Trophoblast cell (in vitro differentiated cells and primary cell): ENCODE results near the gene SMG9.

Experiments used
- DNase-seq, 2 donors: peaks; one replicate each; pipeline ENCODE4 v3.0.0-alpha.2; 2016
- H2AFZ ChIP-seq: 2 replicates; pipeline ENCODE4 v1.6.1; 2013; ENCODE audit warnings: low read length, moderate library complexity, mild to moderate bottlenecking; ENCODE audit not compliant: insufficient read depth, poor library complexity
- H2AK5ac ChIP-seq: 2 replicates; pipeline ENCODE4 v1.6.1; 2013; ENCODE audit warnings: mild to moderate bottlenecking, low read length
- H2BK120ac ChIP-seq: 2 replicates; pipeline ENCODE4 v1.6.1; 2013; ENCODE audit warnings: low read length, mild to moderate bottlenecking, moderate library complexity; ENCODE audit not compliant: insufficient read depth, poor library complexity
- H2BK12ac ChIP-seq: 2 replicates; pipeline ENCODE4 v1.6.1; 2013; ENCODE audit warnings: mild to moderate bottlenecking, low read length, moderate library complexity
- H2BK5ac ChIP-seq: 2 replicates; pipeline ENCODE4 v1.6.1; 2013; ENCODE audit warnings: low read length, low read depth, moderate library complexity, mild to moderate bottlenecking; ENCODE audit not compliant: poor library complexity
- H3K14ac ChIP-seq: 2 replicates; pipeline ENCODE4 v1.6.1; 2013; ENCODE audit warnings: mild to moderate bottlenecking, low read length
- H3K18ac ChIP-seq: 2 replicates; pipeline ENCODE4 v1.6.1; 2013; ENCODE audit warnings: mild to moderate bottlenecking, low read length
- H3K23ac ChIP-seq: 2 replicates; pipeline ENCODE4 v1.6.1; 2013; ENCODE audit warnings: low read length
- H3K27ac ChIP-seq: 2 replicates; pipeline ENCODE4 v1.5.1; 2013; ENCODE audit warnings: low read depth, mild to moderate bottlenecking, inconsistent platforms, low read length, moderate library complexity
- H3K27me3 ChIP-seq: 2 replicates; pipeline ENCODE4 v1.6.1; 2013; ENCODE audit warnings: inconsistent platforms, mild to moderate bottlenecking, low read length, moderate library complexity; ENCODE audit not compliant: insufficient read depth
- H3K36me3 ChIP-seq, 2 experiments: 1 replicate in 1 of 2; 2 replicates in 1 of 2; pipeline ENCODE4 v1.6.1; 2013; ENCODE audit warnings: low read length in 2 of 2, mild to moderate bottlenecking in 2 of 2, moderate library complexity in 1 of 2; ENCODE audit not compliant: insufficient read depth in 2 of 2, control insufficient read depth in 1 of 2
- H3K4ac ChIP-seq: 2 replicates; pipeline ENCODE4 v1.6.1; 2013; ENCODE audit warnings: low read depth, mild to moderate bottlenecking, low read length, moderate library complexity
- H3K4me1 ChIP-seq, 2 experiments: 1 replicate in 1 of 2; 2 replicates in 1 of 2; pipeline ENCODE4 v1.6.1; 2013; ENCODE audit warnings: low read length in 2 of 2, mild to moderate bottlenecking in 2 of 2, moderate library complexity in 1 of 2; ENCODE audit not compliant: insufficient read depth in 2 of 2, control insufficient read depth in 1 of 2
- H3K4me2 ChIP-seq: 2 replicates; pipeline ENCODE4 v1.6.1; 2013; ENCODE audit warnings: inconsistent platforms, mild to moderate bottlenecking, low read length, moderate library complexity
- H3K4me3 ChIP-seq: 2 replicates; pipeline ENCODE4 v1.5.1; 2013; ENCODE audit warnings: mild to moderate bottlenecking, low read depth, low read length, inconsistent platforms
- H3K79me1 ChIP-seq: one replicate; pipeline ENCODE4 v1.6.1; 2013; ENCODE audit warnings: low read length
- H3K79me2 ChIP-seq: 2 replicates; pipeline ENCODE4 v1.6.1; 2013; ENCODE audit warnings: low read length, mild to moderate bottlenecking; ENCODE audit not compliant: control insufficient read depth, insufficient read depth, poor library complexity
- H3K9ac ChIP-seq: 2 replicates; pipeline ENCODE4 v1.6.1; 2013; ENCODE audit warnings: mild to moderate bottlenecking, low read length
- H3K9me3 ChIP-seq: 2 replicates; pipeline ENCODE4 v1.6.1; 2013; ENCODE audit warnings: low read depth, mild to moderate bottlenecking, control low read depth, inconsistent platforms, low read length; ENCODE audit not compliant: insufficient read depth
- H4K12ac ChIP-seq: 2 replicates; pipeline ENCODE4 v1.6.1; 2013; ENCODE audit warnings: low read depth, mild to moderate bottlenecking, low read length, moderate library complexity
- H4K8ac ChIP-seq: 2 replicates; pipeline ENCODE4 v1.6.1; 2013; ENCODE audit warnings: low read depth, mild to moderate bottlenecking, low read length, moderate library complexity
- H4K91ac ChIP-seq: one replicate; pipeline ENCODE4 v1.6.1; 2013; ENCODE audit warnings: low read depth, mild to moderate bottlenecking, low read length, moderate library complexity
- WGBS: extraction: QIAGEN DNeasy Blood & Tissue Kit; methylation state at CpG from one replicate; pipeline ENCODE4 v1.1.7; 2013; ENCODE audit warnings: missing lambda C conversion rate; ENCODE audit not compliant: insufficient read length, insufficient coverage; ENCODE audit errors: extremely low coverage; 5-methylcytosine and 5-hydroxymethylcytosine counted together

The SMG9 gene

DNA sequence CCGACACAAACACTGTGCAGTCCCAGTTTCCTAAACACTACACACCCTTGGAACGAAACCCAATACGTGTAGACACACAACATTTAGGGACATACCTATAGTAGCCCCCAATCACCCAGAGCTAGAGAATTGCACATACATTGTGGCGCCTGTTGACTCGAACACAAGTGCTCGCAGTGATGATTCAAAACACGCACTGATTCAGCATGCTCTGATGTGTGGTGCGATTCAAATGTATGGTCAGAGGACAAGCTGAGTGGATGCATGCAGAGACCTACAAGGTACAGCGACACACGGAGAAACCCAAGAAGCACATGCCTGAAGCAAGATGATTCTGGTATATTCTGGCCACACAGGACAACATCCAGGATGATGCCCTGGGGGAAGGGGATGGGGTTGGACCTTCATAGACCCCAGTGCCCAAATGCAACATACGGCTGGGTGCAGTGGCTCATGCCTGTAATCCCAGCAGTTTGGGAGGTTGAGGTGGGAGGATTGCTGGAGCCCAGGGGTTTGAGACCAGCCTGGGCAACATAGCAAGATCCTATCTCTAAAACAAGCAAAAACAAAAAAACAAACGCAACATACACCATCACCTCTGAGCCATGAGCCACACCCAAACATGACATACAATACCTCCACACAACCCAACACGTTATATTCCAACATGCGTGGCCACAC, 27.0 kb upstream of the SMG9 start:
- H2BK120ac ChIP-seq, result peak overlapping the region; percentile 9
- no peak overlapping the region for H3K4me2 ChIP-seq
- peaks cover 10% of the 10 kb centered on the region for H3K9me3 ChIP-seq
- no CpG with 5 or more reads among the region's 14 CpGs for WGBS
- peak overlapping the region; percentile 87 for H4K91ac ChIP-seq
- no peak overlapping the region for H3K4ac ChIP-seq
- H3K23ac ChIP-seq, result no peak overlapping the region
- peak overlapping the region; percentile 24 for H2AK5ac ChIP-seq
- H2BK12ac ChIP-seq, result peak overlapping the region; percentile 0
- H3K79me1 ChIP-seq, result peaks cover 38% of the 10 kb centered on the region
- H4K12ac ChIP-seq, result no peak overlapping the region
- DNase-seq, result no peak
- no peaks in the 10 kb centered on the region for H3K27me3 ChIP-seq
- no peak overlapping the region for H3K27ac ChIP-seq
- H3K9ac ChIP-seq, result no peak overlapping the region
- peaks cover 2% of the 10 kb centered on the region for H3K79me2 ChIP-seq
- no peaks in the 10 kb centered on the region for H3K36me3 ChIP-seq
- H4K8ac ChIP-seq, result no peak overlapping the region
- H2BK5ac ChIP-seq, result no peak overlapping the region
- no peak overlapping the region for H2AFZ ChIP-seq
- no peak overlapping the region for H3K4me3 ChIP-seq
- no peak overlapping the region for H3K14ac ChIP-seq
- peaks cover 36 to 40% of the 10 kb centered on the region in 2 experiments for H3K4me1 ChIP-seq
- H3K18ac ChIP-seq, result no peak overlapping the region

DNA sequence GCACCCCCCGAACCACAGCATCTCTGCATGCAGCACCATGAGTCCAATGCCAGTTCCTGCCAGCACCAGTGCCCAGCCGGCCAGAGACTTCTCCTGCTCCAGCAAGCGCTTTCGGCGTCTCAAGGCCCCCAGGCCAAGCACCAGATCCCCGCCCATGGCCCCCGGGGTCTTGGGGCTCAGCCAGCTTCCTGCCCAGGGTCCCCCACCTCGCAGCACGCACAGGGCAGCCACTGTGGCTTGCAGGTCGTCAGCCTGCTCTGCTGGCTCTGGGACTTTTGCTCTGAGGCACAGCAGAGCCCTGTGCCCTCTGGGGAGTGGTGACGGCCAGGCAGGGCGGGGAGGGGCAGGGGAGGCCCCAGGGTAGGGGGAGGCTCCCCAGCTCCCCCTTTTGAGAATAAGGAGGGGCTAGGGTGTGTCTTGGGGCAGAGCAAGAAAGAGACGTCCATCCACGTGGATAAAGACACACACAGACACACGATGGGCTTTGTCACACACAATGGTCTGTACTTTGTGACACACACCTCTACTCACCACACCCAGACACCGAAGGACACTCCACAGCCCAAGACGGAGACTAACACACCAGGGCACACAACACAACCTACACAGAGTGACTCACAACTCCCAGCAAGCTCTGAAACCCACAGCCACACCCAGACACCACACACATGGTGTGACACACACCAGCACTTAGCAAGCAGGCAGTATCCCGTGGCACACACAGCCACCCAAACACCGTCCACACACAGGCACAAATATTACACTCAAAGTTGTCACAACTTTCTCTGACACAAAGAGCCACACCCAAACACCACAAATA, 26.2 kb upstream of the SMG9 start, which contains the start of gene KCNN4:
KCNN4 (minus strand) TSS at position 268 of the 820 bp plus-strand sequence; CDS start at position 156, 112 bp downstream.
- peak within 1 kb of the TSS; percentile 87 for H4K91ac ChIP-seq
- peak within 1 kb of the TSS; percentile 76 for H2BK120ac ChIP-seq
- H3K9me3 ChIP-seq, result peaks cover 10% of the 10 kb centered on the region
- no peak within 1 kb of the TSS for H2AFZ ChIP-seq
- peak within 1 kb of the TSS; percentile 26 for H3K18ac ChIP-seq
- H3K27ac ChIP-seq, result peak within 1 kb of the TSS; percentile 73
- peak within 1 kb of the TSS; percentile 7 for H2BK12ac ChIP-seq
- H4K12ac ChIP-seq, result no peak within 1 kb of the TSS
- peak within 1 kb of the TSS; percentile 24 for H2AK5ac ChIP-seq
- H3K4me3 ChIP-seq, result no peak within 1 kb of the TSS
- peak within 1 kb of the TSS; percentile 42 for H2BK5ac ChIP-seq
- H4K8ac ChIP-seq, result peak within 1 kb of the TSS; percentile 45
- H3K36me3 ChIP-seq, result no peaks in the 10 kb centered on the region
- H3K9ac ChIP-seq, result no peak within 1 kb of the TSS
- peaks cover 2% of the 10 kb centered on the region for H3K79me2 ChIP-seq
- H3K27me3 ChIP-seq, result no peaks in the 10 kb centered on the region
- DNase-seq, result no peak
- WGBS, result no CpG with 5 or more reads among the region's 19 CpGs
- H3K4me2 ChIP-seq, result peak within 1 kb of the TSS; percentile 15
- H3K79me1 ChIP-seq, result peaks cover 38% of the 10 kb centered on the region
- H3K14ac ChIP-seq, result peak within 1 kb of the TSS; percentile 62
- peak within 1 kb of the TSS; percentile 17 for H3K4ac ChIP-seq
- peaks cover 36 to 40% of the 10 kb centered on the region in 2 experiments for H3K4me1 ChIP-seq
- H3K23ac ChIP-seq, result no peak within 1 kb of the TSS

DNA sequence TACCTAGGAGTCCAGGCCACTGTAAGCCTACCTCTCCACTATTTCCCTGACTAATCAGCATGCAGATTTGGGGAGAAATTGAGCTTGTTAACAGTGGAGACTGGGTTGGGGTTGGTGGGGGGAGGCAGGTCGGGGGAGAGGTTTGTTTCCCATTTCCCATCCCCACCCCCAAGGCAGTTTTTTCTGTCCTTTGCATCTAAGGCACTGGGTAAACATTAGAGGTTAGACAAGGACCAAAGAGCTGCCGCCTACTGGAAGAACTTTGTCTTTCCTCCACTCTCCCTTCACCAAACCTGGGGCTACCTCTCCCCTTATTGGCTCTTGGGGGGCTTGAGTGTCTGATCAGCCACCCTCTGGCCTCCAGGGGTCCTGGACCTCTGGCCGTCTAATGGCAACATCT, 25.1 kb upstream of the SMG9 start:
- H3K18ac ChIP-seq, result no peak overlapping the region
- H3K79me1 ChIP-seq, result peaks cover 34% of the 10 kb centered on the region
- no peaks in the 10 kb centered on the region for H3K27me3 ChIP-seq
- H2AK5ac ChIP-seq, result no peak overlapping the region
- no peak overlapping the region for H2BK12ac ChIP-seq
- H4K12ac ChIP-seq, result no peak overlapping the region
- DNase-seq, result no peak
- H2AFZ ChIP-seq, result no peak overlapping the region
- peak overlapping the region; percentile 40 for H3K14ac ChIP-seq
- H4K91ac ChIP-seq, result peak overlapping the region; percentile 87
- H3K4ac ChIP-seq, result peak overlapping the region; percentile 17
- H3K79me2 ChIP-seq, result peaks cover 2% of the 10 kb centered on the region
- no peak overlapping the region for H3K23ac ChIP-seq
- H3K9me3 ChIP-seq, result peaks cover 10% of the 10 kb centered on the region
- H2BK120ac ChIP-seq, result peak overlapping the region; percentile 76
- H3K4me2 ChIP-seq, result peak overlapping the region; percentile 15
- no peaks in the 10 kb centered on the region for H3K36me3 ChIP-seq
- peak overlapping the region; percentile 45 for H4K8ac ChIP-seq
- no CpG with 5 or more reads among the region's 3 CpGs for WGBS
- H3K9ac ChIP-seq, result no peak overlapping the region
- H2BK5ac ChIP-seq, result peak overlapping the region; percentile 42
- H3K4me1 ChIP-seq, result peaks cover 33 to 36% of the 10 kb centered on the region in 2 experiments
- H3K4me3 ChIP-seq, result no peak overlapping the region
- H3K27ac ChIP-seq, result peak overlapping the region; percentile 73

DNA sequence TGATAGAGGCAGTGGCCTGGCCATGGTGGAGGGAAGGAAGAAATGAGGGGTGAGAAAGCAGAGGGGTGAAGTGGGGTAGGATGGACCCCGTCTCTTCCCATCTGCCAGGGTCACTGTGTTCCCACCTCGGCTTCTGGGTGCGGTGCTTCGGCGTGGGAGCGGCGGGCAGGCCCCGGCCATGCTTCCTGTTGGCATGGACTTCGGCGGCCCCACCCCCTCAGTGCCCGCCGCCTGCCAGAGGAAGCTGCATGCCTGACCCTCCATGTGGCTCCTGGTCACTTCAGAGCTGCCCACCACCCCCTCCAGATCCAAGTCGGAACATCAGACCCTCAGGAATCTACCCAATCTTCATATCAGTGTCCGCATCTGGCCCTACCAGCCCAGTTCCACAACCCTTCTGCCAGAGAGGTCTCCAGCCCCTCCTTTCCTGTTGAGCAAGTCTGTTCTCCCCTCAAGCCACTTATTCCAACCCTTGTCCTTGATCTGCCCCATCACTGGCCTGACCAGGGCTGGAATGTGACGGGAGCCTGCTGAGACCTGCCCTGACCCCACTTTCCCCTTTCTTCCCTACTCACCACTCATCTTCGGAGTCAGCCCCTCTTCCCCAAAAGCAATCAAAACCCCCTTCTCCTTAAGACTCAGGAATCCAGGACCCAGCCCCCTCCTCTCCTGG, 24.5 kb upstream of the SMG9 start:
- Histone ChIP-seq H3K18ac (peak overlapping the region; percentile 50), H3K4ac (peak overlapping the region; percentile 12), H3K4me1 (peaks cover 34 to 37% of the 10 kb centered on the region in 2 experiments), H3K9ac (no peak overlapping the region), H3K4me3 (no peak overlapping the region), H4K8ac (peak overlapping the region; percentile 63), H3K27ac (peak overlapping the region; percentile 73), H3K9me3 (peaks cover 12% of the 10 kb centered on the region), H2AFZ (no peak overlapping the region), H4K91ac (peak overlapping the region; percentile 87), H2BK120ac (peak overlapping the region; percentile 76), H4K12ac (no peak overlapping the region), H3K27me3 (no peaks in the 10 kb centered on the region), H2BK12ac (peak overlapping the region; percentile 15), H2AK5ac (peak overlapping the region; percentile 81), H3K36me3 (no peaks in the 10 kb centered on the region), H2BK5ac (peak overlapping the region; percentile 42), H3K79me2 (peaks cover 2% of the 10 kb centered on the region), H3K23ac (no peak overlapping the region), H3K79me1 (peaks cover 31% of the 10 kb centered on the region), H3K14ac (peak overlapping the region; percentile 62), H3K4me2 (peak overlapping the region; percentile 15)
- DNase-seq, result no peak
- no CpG with 5 or more reads among the region's 16 CpGs for WGBS
